OCI-LY1 (cell line): ENCODE measurements around the gene MARCHF11.

Experiments used
- CTCF ChIP-seq: fragments of 200-600 bp; sonication (generic), shearing (Covaris generic); IDR thresholded peaks from 2 replicates; pipeline ENCODE4 v1.5.1; 2017; ENCODE audit warnings: mild to moderate bottlenecking, antibody characterized with exemption, low read length, moderate library complexity, mixed read lengths
- EZH2 ChIP-seq: fragments of 200-600 bp; sonication (generic), shearing (Covaris generic); IDR thresholded peaks from 2 replicates; pipeline ENCODE4 v1.8.0; 2017; ENCODE audit warnings: borderline replicate concordance, mixed run types, mild to moderate bottlenecking, antibody characterized with exemption, low read length, moderate library complexity, mixed read lengths

GRCh38 chr5:16017720-16018119 is 161.9 kb downstream of the MARCHF11 start:
- TF ChIP-seq CTCF (no peak), EZH2 (no peak)
